PFSK-1 (cell line): Measurements from ENCODE around the gene TAF15.

Experiments used
- FOXP2 ChIP-seq: optimal IDR thresholded peaks from 2 replicates; pipeline ENCODE3; 2011; ENCODE audit warnings: borderline replicate concordance, control low read depth, inconsistent platforms; ENCODE audit not compliant: insufficient read depth; ENCODE audit errors: extremely low read length, extremely low read depth
- POLR2AphosphoS5 ChIP-seq: IDR thresholded peaks from 2 replicates; pipeline ENCODE4 v1.6.1; 2012; ENCODE audit warnings: low read depth, mild to moderate bottlenecking, control low read depth, low read length, moderate library complexity
- REST ChIP-seq, 2 experiments: IDR thresholded peaks; 2 replicates each; pipeline versions ENCODE4 v1.6.1 to v1.8.0; 2011 to 2012; ENCODE audit warnings: low read depth in 2 of 2, low read length in 2 of 2, control low read depth in 1 of 2, inconsistent platforms in 1 of 2, mild to moderate bottlenecking in 1 of 2, moderate library complexity in 1 of 2; ENCODE audit not compliant: insufficient read depth in 1 of 2
- SIN3A ChIP-seq: IDR thresholded peaks from 2 replicates; pipeline ENCODE4 v1.6.1; 2012; ENCODE audit warnings: mild to moderate bottlenecking, low read length, moderate library complexity, borderline replicate concordance; ENCODE audit not compliant: insufficient read depth
- TAF1 ChIP-seq: IDR thresholded peaks from 2 replicates; pipeline ENCODE4 v1.6.1; 2012; ENCODE audit warnings: low read length, control low read depth, borderline replicate concordance; ENCODE audit not compliant: insufficient read depth

DNA sequence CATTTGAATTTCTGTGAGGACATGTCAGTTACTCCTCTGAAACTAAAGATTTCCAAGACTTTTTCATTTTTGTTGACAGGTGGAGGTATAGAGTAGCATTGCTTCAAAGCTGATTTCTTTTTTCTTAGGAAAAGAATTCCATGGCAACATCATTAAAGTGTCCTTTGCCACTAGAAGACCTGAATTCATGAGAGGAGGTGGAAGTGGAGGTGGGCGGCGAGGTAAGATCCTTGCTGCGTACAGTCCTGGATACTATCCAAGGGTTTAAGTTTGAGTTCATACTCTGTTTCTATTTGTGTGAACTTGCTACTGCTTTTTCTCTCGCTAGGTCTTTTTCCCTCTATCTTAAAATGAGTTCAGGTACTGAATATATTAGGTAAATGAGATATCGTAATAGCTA, 33.0 kb downstream of the TAF15 start:
- no peak for TF ChIP-seq TAF1
- no peak for TF ChIP-seq REST (IDR thresholded peaks at IDR 0.05; ENCODE audit: insufficient read depth in 1 of 2, low read depth in 2 of 2, low read length in 2 of 2)
- TF ChIP-seq SIN3A: no peak
- no peak for TF ChIP-seq POLR2AphosphoS5
- no peak for TF ChIP-seq FOXP2
